Vagina (tissue), 2 donors: ENCODE data around the gene ADAR. TPM values are rescaled to one million over a fixed set of nuclear protein-coding genes. Genes with fewer than 3 reads are reported as not detected.

Experiments
- DNase-seq, 2 donors: peaks; one replicate each; pipeline ENCODE4 v3.0.0-alpha.2; 2017; ENCODE audit errors: extremely low spot score in 2 of 2
- H3K27ac ChIP-seq: fragments of 200-600 bp; sonication (generic); one replicate; pipeline ENCODE4 v1.5.1; 2019
- H3K27me3 ChIP-seq: fragments of 200-600 bp; sonication (generic); one replicate; pipeline ENCODE4 v1.5.1; 2019
- H3K36me3 ChIP-seq, 2 donors: fragments of 200-600 bp; sonication (generic); one replicate each; pipeline ENCODE4 v1.5.1; 2017 to 2019
- H3K4me1 ChIP-seq: fragments of 200-600 bp; sonication (generic); one replicate; pipeline ENCODE4 v1.5.1; 2019
- H3K4me3 ChIP-seq, 2 donors: fragments of 200-600 bp; sonication (generic); 1 replicate in 1 of 2; 2 replicates in 1 of 2; pipeline ENCODE4 v1.5.1; 2016 to 2019
- H3K9me3 ChIP-seq: fragments of 200-600 bp; sonication (generic); one replicate; pipeline ENCODE4 v1.5.1; 2019
- CTCF ChIP-seq, 3 experiments: fragments of 450-650 bp in 2 of 3; fragments of 200-600 bp in 1 of 3; sonication (generic) in 1 of 3; IDR thresholded peaks; one replicate each; pipeline ENCODE4 v1.5.1; 2017 to 2019; ENCODE audit warnings: antibody characterized with exemption in 3 of 3, mild to moderate bottlenecking in 2 of 3, moderate library complexity in 2 of 3
- POLR2A ChIP-seq, 2 donors: fragments of 450-650 bp; IDR thresholded peaks; one replicate each; pipeline ENCODE4 v1.6.1; 2017; ENCODE audit warnings: antibody characterized with exemption in 2 of 2, mild to moderate bottlenecking in 2 of 2, moderate library complexity in 2 of 2
- POLR2AphosphoS5 ChIP-seq, 2 donors: sonication (generic); formaldehyde crosslinking; IDR thresholded peaks; one replicate each; pipeline ENCODE4 v1.9.0; 2017; ENCODE audit warnings: antibody characterized with exemption in 2 of 2, mild to moderate bottlenecking in 2 of 2, low read depth in 1 of 2; ENCODE audit not compliant: insufficient read depth in 1 of 2
- intact Hi-C: fragments of 100-400 bp; cut with DNase I; formaldehyde crosslinking; loops from one replicate; pipeline ENCODE4 v1.15.1; 2023
- total RNA-seq: library from RNA; depleted of rRNA; stranded (reverse); fragments of >200 nt; gene quantifications from one replicate; pipeline ENCODE4 v1.2.3, GENCODE V29; 2016

Gene ADAR
- total RNA-seq, 1 donor from 2014 or later: 92.1 TPM

- H3K27me3 ChIP-seq: no peaks in the 10 kb centered on the region
- DNase-seq: no peak
- no peaks in the 10 kb centered on the region for H3K9me3 ChIP-seq
- intact Hi-C loops: no loop called here
- peak overlapping the region; percentile 97 for H3K27ac ChIP-seq
- no peaks in the 10 kb centered on the region for H3K36me3 ChIP-seq
- peak overlapping the region in 1 of 2 donors; percentile 76 for H3K4me3 ChIP-seq
- H3K4me1 ChIP-seq: peaks cover 36% of the 10 kb centered on the region
- TF ChIP-seq POLR2A (IDR thresholded peaks at IDR 0.05): no peak
- TF ChIP-seq POLR2AphosphoS5 (IDR thresholded peaks at IDR 0.05; ENCODE audit: insufficient read depth in 1 of 2, low read depth in 1 of 2): no peak
- TF ChIP-seq CTCF (IDR thresholded peaks at IDR 0.05): no peak
These were observed 1.7 kb upstream of the ADAR start for GRCh38 chr1:154609398-154610380.

- H3K27ac ChIP-seq: peak overlapping the region; percentile 97
- H3K4me1 ChIP-seq: peaks cover 46% of the 10 kb centered on the region
- peak overlapping the region; percentile 76 to 83 for H3K4me3 ChIP-seq
- TF ChIP-seq POLR2AphosphoS5 (IDR thresholded peaks at IDR 0.05; ENCODE audit: insufficient read depth in 1 of 2, low read depth in 1 of 2) (peak; percentile 2 to 60), POLR2A (IDR thresholded peaks at IDR 0.05) (no peak)
- H3K36me3 ChIP-seq: no peaks in the 10 kb centered on the region
- DNase-seq: no peak
- intact Hi-C loops: no loop called here
- no peaks in the 10 kb centered on the region for H3K9me3 ChIP-seq
- H3K27me3 ChIP-seq: no peaks in the 10 kb centered on the region
These were observed 648 bp upstream of the ADAR start for GRCh38 chr1:154608397-154609270.

- intact Hi-C loops: no loop called here
- Histone ChIP-seq H3K27me3 (no peaks in the 10 kb centered on the region), H3K27ac (peak overlapping the region; percentile 97), H3K9me3 (no peaks in the 10 kb centered on the region), H3K36me3 (peaks cover 0 to 6% of the 10 kb centered on the region in 2 donors), H3K4me1 (peaks cover 59% of the 10 kb centered on the region), H3K4me3 (peak overlapping the region; percentile 76 to 83)
- no peak for DNase-seq
- TF ChIP-seq CTCF (IDR thresholded peaks at IDR 0.05) (no peak), POLR2A (IDR thresholded peaks at IDR 0.05) (no peak), POLR2AphosphoS5 (IDR thresholded peaks at IDR 0.05; ENCODE audit: insufficient read depth in 1 of 2, low read depth in 1 of 2) (no peak)
These were observed 829 bp downstream of the ADAR start for GRCh38 chr1:154607106-154607608.

GRCh38 chr1:154605534-154605933 is 2.5 kb downstream of the ADAR start:
- no peak for DNase-seq
- H3K9me3 ChIP-seq: no peaks in the 10 kb centered on the region
- H3K4me1 ChIP-seq: peaks cover 66% of the 10 kb centered on the region
- TF ChIP-seq CTCF (IDR thresholded peaks at IDR 0.05) (no peak), POLR2A (IDR thresholded peaks at IDR 0.05) (no peak), POLR2AphosphoS5 (IDR thresholded peaks at IDR 0.05; ENCODE audit: insufficient read depth in 1 of 2, low read depth in 1 of 2) (no peak)
- intact Hi-C loops: no loop called here
- no peak overlapping the region for H3K27ac ChIP-seq
- H3K27me3 ChIP-seq: no peaks in the 10 kb centered on the region
- peaks cover 0 to 22% of the 10 kb centered on the region in 2 donors for H3K36me3 ChIP-seq
- no peak overlapping the region for H3K4me3 ChIP-seq

GRCh38 chr1:154603317-154603716 is 4.7 kb downstream of the ADAR start:
- H3K4me3 ChIP-seq: no peak overlapping the region
- no peak for TF ChIP-seq POLR2A (IDR thresholded peaks at IDR 0.05)
- TF ChIP-seq CTCF (IDR thresholded peaks at IDR 0.05): no peak
- no peak for TF ChIP-seq POLR2AphosphoS5 (IDR thresholded peaks at IDR 0.05; ENCODE audit: insufficient read depth in 1 of 2, low read depth in 1 of 2)
- intact Hi-C loops: no loop called here
- peaks cover 0 to 35% of the 10 kb centered on the region in 2 donors for H3K36me3 ChIP-seq
- H3K27ac ChIP-seq: no peak overlapping the region
- no peak for DNase-seq
- H3K9me3 ChIP-seq: no peaks in the 10 kb centered on the region
- H3K27me3 ChIP-seq: no peaks in the 10 kb centered on the region
- peaks cover 71% of the 10 kb centered on the region for H3K4me1 ChIP-seq
